ENCODE data around the gene CATSPER1.
A peak's percentile ranks its signal among the peaks of the same experiment; 100 is the strongest.
"Not testable (repeated sequence)": the region's sequence is repeated elsewhere in the genome, so short reads cannot be mapped to it uniquely, and the experiment has no call there.

The CATSPER1 gene

GRCh38 chr11:66051766-66052663, 25.7 kb upstream of the CATSPER1 start, which contains the start of gene SF3B2:
TSS of gene SF3B2 (plus strand) at chr11:66052364. CDS start at chr11:66052385, 21 bp downstream.
- peak; percentile 94 to 95 for DNase-seq

- no peak for DNase-seq
These were observed 25.1 kb upstream of the CATSPER1 start for GRCh38 chr11:66051371-66051765.

DNA sequence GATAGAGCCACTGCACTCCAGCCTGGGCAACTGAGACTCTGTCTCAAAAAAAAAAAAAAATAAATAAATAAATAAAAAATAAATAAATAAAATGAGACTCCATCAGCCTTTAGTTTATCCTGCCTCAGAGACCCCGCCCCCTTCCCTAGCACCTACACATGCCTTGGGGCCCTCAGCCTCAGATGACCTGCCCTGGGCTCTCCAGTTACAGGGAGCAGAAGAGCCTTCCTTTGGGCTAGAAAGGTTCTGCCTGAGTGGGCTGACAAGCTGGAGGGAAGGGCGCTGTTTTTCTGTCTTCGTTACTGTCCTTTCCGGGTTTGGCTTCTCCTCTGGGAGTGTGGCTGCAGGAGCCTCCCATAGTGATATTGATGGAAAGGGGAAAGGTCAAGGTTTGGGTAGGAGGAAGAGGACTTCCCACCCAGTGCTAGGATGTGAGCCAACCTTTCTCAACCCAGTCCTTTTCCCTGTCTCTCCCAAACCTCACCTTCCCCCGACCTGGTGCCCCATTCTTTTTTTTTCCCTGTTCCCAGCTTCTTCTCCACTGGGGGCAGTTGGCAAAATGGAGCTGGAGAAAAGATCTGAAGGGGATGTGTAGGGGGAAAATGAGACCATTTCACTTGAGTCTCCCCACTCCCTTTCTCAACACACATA, 24.4 kb upstream of the CATSPER1 start:
- no peak for DNase-seq

DNA sequence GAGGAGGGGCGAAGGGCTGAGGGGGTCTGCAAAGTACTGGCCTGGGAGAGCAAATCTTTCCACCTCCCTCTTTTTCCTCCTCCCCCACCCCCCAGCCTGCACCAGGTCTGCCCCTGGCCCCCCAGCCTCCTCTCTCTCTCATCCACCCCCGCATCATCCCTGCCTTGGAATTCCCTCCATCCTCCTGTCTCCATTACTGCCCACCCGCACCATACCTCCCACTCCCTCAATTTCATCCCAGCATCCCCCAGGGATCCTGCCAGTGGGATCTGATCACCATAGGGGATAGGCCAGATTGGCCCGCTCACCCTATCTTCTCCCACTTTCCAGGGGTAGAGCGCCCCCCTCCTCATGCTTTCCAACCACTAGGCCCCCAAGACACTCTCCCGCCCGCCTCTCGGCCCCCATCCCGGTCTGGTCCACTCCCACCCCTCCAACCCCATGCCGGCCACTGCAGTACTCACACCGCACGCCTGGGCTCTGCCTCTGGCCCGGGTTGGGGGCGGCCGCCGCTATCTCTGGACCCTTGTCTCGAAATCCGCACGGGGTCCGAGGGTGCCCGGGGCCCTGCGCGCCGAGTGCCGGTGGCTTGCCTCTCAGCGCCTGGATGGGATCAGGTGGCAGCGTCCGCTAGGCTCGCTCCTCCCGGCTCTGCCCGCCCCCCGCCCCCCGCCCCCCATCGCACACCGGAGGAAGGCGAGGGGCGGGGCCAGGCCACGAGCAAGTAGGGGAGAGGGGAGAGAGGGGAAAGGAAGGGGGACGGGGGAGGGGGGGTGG, 22.5 kb upstream of the CATSPER1 start, which contains the start of gene GAL3ST3:
TSS of gene GAL3ST3 (minus strand) at position 615 of the 777 bp plus-strand sequence. CDS start 3,746 bp downstream, outside the sequence.
- no peak for DNase-seq

- DNase-seq: no peak
These were observed 21.5 kb upstream of the CATSPER1 start for GRCh38 chr11:66047541-66048365.

DNA sequence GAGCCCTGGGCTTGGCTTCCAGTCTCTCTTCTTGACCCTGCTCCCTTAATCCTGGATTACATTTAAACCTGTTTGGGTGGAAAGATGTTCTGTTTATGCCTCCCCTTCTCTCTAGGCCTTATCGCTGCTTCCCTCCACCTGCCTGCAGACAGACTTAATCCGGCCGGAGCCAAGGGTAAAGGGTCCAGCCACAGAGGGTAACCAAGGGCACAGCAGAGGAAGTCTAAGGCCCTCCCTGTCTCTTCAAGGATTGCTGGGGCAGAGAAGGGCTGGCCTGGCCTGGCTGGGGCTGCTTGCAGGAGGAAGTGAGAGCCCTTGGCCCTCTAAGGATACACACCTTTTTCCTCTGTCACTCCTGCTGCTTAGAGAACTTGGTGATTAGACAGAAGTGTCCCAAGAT, 20.6 kb upstream of the CATSPER1 start:
- DNase-seq: no peak

DNA sequence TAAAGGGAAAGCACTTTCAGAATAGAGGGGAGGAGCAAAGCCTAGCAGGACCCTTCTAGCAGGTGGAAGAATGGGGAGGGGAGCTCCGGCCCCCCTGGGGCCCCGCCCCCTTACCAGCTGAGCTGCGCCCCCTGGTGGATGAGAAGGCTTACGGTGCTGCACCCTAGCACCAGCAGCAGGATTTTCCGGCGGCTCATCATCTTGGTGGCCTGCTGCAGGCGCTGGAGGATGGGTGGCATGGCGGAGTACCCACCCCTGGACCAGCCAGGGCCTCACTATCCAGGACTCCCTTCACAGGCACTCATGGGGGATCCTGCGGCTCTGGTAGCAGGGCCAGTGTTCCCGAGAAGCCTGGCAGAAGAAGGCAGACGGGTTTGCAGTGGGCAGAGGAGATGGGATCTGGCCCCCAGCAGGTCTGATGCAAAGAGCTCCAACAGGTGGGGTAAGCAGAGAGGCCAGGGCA, 18.9 kb upstream of the CATSPER1 start:
- peak; percentile 76 to 80 for DNase-seq

DNA sequence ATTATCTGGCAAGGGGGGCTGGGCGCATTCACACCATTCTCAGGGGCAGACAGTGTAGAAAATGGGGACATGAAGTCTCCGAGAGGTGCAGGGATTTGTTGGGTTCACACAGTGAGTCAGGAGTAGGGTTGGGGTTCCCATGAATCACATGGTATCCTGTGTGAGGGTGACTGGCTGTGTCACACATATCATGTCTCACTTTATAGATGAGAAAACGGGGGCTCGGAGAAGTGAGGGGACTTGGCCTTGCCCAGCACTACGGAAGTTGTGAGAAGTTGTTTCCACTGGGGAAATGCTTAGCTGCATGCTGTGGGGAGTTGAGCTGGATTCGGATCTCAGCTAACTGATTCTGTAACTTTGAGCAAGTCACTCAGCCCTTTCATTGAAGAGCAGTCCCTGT, 18.5 kb upstream of the CATSPER1 start:
- DNase-seq: peak in 1 of 2 experiments; percentile 27

DNA sequence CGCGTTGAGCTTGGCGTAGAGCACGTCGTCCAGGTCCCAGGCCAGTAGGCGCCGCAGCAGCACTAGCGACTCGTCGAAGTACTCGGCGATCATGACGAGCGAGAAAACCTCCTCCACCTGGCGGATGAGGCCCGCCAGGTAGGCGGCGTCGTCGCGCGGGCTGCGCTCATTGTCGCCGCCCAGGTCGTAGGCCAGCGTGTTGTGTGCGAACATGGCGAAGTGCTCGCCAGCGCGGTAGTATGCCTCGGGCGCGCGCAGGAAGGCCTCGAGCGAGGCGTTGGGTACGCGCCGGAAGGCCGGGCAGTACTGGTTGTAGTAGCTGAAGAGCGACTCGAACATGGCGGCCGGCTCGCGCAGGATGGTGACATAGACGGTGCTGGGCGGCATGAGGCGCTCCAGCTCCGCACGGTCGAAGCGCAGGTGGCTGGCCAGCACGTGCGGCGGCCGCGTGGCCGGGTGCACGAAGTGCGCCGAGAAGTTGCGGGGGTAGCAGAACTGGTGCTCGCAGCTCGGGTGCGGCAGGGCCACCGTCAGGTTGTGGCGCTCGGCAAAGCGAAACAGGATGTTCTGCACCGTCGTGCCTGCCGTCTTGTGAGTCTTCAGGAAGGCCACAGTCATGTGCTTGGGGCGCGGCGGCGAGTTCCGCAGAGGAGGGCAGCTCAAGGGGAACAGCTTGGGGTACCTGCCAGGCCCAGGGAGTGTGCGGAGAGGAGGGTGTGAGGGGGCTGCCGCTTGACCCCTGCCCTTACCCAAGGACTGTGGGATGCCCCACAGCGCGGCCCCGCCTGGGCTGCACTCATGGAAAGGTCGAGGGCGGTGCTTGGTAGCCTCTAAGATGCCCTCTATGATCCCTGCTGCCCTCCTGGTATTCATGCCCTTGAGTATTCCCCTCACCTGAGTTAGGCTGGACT, 17.0 kb upstream of the CATSPER1 start:
- DNase-seq: no peak

DNA sequence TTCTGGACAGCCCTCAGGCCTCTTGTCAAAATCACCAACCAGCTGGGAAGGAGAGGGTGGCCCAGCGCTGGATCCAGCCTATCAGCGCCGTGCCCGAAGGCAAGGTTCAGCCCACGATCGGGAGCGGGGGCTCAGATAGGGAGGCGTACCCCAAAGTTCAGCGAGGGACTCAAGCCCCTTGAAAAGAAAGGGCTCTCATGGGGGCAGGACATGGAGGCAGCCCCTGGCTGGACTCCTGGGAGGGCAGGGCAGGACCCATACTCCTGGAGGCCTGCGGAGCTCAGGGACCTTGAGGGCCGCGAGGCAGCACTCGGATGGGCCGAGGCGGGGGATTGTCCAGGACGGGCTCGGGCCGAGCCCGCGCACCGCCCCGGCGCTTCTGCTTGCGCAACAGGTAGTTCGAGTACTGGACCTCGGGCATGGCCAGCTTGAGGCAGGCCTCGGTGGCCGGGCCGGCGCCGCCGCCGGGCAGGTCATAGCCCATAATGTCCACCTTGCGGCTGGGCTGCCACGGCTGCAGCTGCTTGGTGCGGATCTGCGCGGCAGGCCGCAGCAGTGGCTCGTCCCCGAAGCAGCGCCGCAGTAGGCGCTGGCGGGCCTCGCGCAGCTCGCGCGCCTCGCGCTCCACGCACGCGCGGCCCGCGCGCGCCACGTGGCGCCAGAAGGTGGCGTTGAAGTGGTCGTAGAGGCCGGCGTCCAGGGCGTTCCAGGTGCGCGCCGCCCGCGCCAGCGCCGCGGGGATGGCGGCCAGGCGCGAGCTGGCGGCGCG, 16.1 kb upstream of the CATSPER1 start:
- DNase-seq: no peak

DNA sequence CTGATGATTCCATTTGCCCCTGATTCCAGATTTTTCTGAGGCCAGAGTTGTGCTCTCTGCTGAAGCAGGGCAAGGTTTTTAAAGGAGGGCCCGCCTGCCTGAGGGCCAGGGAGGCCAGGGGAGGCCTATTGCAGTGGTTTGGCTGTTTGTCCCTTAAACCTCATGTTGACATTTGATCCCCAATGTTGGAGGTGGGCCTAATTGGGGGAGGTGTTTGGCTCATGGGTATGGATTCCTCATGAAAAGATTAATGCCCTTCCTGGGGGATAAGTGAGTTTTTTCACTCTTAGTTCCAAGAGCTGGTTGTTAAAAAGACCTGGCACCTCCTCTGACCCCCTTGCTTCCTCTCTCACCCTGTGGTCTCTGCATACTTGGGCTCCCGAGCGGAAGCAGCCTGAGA, 13.5 kb upstream of the CATSPER1 start:
- DNase-seq: no peak

DNA sequence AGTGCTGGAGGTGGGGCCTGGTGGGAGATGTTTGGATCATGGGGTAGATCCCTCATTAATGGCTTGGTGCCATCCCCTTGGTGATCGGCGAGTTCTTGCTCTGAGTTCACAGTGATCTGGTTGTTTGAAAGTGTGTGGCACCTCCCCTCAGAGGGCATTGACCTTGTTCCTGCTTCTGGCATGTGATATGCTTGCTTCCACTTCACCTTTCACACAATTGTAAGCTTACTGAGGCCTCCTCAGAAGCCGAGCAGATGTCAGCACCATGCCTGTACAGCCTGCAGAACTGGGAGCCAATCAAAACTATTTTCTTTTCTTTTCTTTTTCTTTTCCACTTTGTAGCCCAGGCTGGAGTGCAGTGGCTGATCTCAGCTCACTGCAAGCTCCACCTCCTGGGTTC, 11.0 kb upstream of the CATSPER1 start:
- DNase-seq: no peak

GRCh38 chr11:66036334-66036710, 10.0 kb upstream of the CATSPER1 start:
- DNase-seq: no peak

- DNase-seq: no peak
These were observed 9.5 kb upstream of the CATSPER1 start for GRCh38 chr11:66035653-66036333.

DNA sequence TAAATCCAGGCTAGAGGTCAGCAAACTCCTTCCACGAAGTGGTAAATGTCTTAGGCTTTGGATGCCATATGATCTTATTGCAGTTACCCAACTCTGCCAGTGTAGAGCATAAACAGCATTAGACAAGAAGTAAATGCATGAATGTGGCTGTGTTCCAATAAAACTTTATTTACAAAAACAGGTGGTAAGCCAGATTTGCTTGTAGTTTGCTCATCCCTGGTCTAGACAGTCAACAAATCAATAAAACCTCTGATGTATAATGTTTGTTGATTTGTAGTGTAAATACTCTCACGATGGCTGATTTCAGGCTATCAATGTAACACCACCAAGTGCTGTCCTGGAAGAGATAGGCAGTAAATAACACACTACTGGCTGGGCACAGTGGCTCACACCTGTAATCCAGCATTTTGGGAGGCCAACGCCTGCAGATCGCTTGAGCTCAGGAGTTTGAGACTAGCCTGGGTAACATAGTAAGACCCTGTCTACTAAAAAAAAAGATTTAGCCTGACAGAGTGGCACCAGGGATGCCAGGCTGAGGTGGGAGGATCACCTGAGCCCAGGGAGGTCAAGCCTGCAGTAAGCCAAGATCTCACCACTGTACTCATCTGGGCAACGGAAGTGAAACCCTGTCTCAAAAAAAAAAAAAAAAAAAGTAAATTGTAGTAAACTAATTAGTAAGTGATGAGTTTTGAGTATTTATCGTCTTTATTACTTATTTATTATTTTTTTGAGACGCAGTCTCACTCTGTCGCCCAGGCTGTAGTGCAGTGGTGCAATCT, 6.9 kb upstream of the CATSPER1 start:
- no peak for DNase-seq

- not testable (repeated sequence) for DNase-seq
These were observed 3.2 kb downstream of the CATSPER1 start for GRCh38 chr11:66023186-66023440.

DNA sequence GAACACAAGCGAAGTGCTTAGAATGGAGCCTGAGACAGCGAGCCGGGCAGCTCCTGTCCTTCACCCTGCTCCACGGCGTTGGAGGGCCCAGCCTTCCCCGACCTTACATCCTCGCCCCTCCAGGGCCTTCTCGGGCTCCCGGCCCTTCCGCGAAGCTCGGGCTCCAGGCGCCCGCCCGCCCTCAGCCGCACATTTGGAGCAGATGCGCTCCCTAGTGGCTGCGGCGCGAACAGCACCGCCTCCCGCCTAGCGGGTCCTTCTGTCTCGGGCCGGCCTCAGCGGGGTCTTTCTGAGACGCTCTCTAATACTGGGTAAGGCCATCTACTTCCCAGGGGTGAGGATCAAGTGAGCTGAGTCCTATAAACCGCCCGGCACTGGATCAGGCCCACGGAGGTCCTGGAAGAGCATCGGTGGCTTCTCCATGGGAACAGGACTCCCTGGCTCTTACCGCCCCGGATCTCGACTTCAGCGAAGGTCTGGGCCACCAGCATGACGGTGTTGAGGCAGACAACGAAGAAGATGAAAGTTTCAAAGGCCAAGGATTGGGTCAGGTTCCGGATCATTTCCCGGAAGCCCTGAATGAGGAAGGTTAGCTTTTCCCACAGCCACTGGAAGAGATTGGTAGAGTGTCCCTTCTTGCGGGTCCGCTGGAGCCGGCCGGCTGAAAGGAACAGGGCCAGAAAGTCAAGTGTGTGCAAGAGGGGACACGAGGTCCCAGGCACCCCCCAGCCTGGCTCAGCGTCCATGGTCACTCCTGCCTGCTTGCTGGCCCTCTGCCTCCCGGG, 3.7 kb downstream of the CATSPER1 start:
- DNase-seq: peak; percentile 60 to 81

Measured in stimulated activated CD4-positive, alpha-beta T cell treated with anti-CD3 and anti-CD28 coated beads, Interleukin-4, amount 100 ng/mL, for 4 hours (primary cell).